ENCODE measurements around the gene C4A.

C4A gene

GRCh38 chr6:31961616-31962015 lies 20.2 kb upstream of the C4A start:
- DNase-seq (ENCODE audit: extremely low read depth, low read depth), result no peak
- no peak for TF ChIP-seq CTCF (IDR thresholded peaks at IDR 0.05; ENCODE audit: low read depth, low read length)

- no peak for TF ChIP-seq CTCF (IDR thresholded peaks at IDR 0.05; ENCODE audit: low read depth, low read length)
- DNase-seq (ENCODE audit: extremely low read depth, low read depth), result no peak
Observed at GRCh38 chr6:31963921-31964320, 17.9 kb upstream of the C4A start.

GRCh38 chr6:31965700-31966099 lies 16.2 kb upstream of the C4A start:
- DNase-seq (ENCODE audit: extremely low read depth, low read depth), result no peak
- no peak for TF ChIP-seq CTCF (IDR thresholded peaks at IDR 0.05; ENCODE audit: low read depth, low read length)

- no peak for DNase-seq (ENCODE audit: extremely low read depth, low read depth)
- no peak for TF ChIP-seq CTCF (IDR thresholded peaks at IDR 0.05; ENCODE audit: low read depth, low read length)
Observed at GRCh38 chr6:31966506-31966905, 15.4 kb upstream of the C4A start.

- DNase-seq (ENCODE audit: extremely low read depth, low read depth), result no peak
- no peak for TF ChIP-seq CTCF (IDR thresholded peaks at IDR 0.05; ENCODE audit: low read depth, low read length)
Observed at GRCh38 chr6:31966997-31967925, 14.6 kb upstream of the C4A start.

- no peak for TF ChIP-seq CTCF (IDR thresholded peaks at IDR 0.05; ENCODE audit: low read depth, low read length)
- DNase-seq (ENCODE audit: extremely low read depth, low read depth), result no peak
Observed at GRCh38 chr6:31967926-31968320, 13.9 kb upstream of the C4A start.

- no peak for DNase-seq (ENCODE audit: extremely low read depth, low read depth)
Observed at GRCh38 chr6:31968326-31968725, 13.5 kb upstream of the C4A start.

More at GRCh38 chr6:31968326-31968725, 13.5 kb upstream of the C4A start:
- TF ChIP-seq CTCF (IDR thresholded peaks at IDR 0.05; ENCODE audit: low read depth, low read length), result no peak

All from AG09319 (cell line).